Stomach (tissue), 4 donors: ENCODE results near the gene IP6K1.

Source experiments
- POLR2A ChIP-seq, 4 donors: fragments of 450-650 bp; IDR thresholded peaks; one replicate each; pipeline ENCODE4 v1.6.1; 2016; ENCODE audit warnings: antibody characterized with exemption in 4 of 4, control low read depth in 2 of 4, mild to moderate bottlenecking in 1 of 4, moderate library complexity in 1 of 4
- POLR2AphosphoS5 ChIP-seq, 3 donors: sonication (generic); formaldehyde crosslinking; IDR thresholded peaks; one replicate each; pipeline ENCODE4 v1.6.1; 2016; ENCODE audit warnings: antibody characterized with exemption in 3 of 3
- TF ChIP-seq, protein P1 (sequence below), 7 experiments: fragments of 450-650 bp in 4 of 7; fragments of 200-600 bp in 3 of 7; sonication (generic) in 3 of 7; IDR thresholded peaks; one replicate each; pipeline ENCODE4 v1.5.1; 2016 to 2019; ENCODE audit warnings: antibody characterized with exemption in 7 of 7, control low read depth in 2 of 7, mild to moderate bottlenecking in 1 of 7

DNA sequence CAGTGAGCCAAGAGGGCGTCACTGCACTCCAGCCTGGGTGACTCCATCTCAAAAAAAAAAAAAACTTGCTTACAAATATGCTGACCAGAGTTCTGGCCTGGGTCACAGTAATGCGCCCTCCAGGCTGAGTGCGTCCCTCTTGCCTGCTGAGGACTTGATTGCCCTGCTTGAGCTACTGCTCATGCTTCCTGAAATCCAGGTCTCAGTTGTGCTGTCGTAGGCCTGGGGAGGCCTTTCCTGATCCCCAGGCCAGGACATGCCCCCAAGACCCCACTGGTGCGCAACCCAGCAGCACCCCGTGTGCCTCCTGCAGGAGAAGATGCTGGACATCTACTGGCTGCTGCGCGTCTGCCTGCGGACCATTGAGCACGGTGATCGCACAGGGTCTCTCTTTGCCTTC is 74.2 kb downstream of the IP6K1 start:
- TF ChIP-seq, protein P1, sequence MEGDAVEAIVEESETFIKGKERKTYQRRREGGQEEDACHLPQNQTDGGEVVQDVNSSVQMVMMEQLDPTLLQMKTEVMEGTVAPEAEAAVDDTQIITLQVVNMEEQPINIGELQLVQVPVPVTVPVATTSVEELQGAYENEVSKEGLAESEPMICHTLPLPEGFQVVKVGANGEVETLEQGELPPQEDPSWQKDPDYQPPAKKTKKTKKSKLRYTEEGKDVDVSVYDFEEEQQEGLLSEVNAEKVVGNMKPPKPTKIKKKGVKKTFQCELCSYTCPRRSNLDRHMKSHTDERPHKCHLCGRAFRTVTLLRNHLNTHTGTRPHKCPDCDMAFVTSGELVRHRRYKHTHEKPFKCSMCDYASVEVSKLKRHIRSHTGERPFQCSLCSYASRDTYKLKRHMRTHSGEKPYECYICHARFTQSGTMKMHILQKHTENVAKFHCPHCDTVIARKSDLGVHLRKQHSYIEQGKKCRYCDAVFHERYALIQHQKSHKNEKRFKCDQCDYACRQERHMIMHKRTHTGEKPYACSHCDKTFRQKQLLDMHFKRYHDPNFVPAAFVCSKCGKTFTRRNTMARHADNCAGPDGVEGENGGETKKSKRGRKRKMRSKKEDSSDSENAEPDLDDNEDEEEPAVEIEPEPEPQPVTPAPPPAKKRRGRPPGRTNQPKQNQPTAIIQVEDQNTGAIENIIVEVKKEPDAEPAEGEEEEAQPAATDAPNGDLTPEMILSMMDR (IDR thresholded peaks at IDR 0.05): no peak
- TF ChIP-seq POLR2A (IDR thresholded peaks at IDR 0.05) (no peak), POLR2AphosphoS5 (IDR thresholded peaks at IDR 0.05) (no peak)
